A549 (cell line): ENCODE data around the gene ZMYND8.

Experiments used
- EHMT2 ChIP-seq: fragments of 200-600 bp; sonication (generic); IDR thresholded peaks from 2 replicates; pipeline ENCODE4 v1.6.1; 2016; ENCODE audit warnings: antibody characterized with exemption, low read depth, mild to moderate bottlenecking, moderate library complexity
- JUNB ChIP-seq: fragments of >200 bp; sonication (Bioruptor Twin); formaldehyde crosslinking; IDR thresholded peaks from 2 replicates; pipeline ENCODE4 v1.6.1; 2016
- MYC ChIP-seq: IDR thresholded peaks from 2 replicates; pipeline ENCODE4 v1.6.1; 2012; ENCODE audit warnings: mild to moderate bottlenecking, inconsistent platforms, low read length, improper control_type of control experiment, borderline replicate concordance
- PBX3 ChIP-seq: IDR thresholded peaks from 2 replicates; pipeline ENCODE4 v1.6.1; 2012
- REST ChIP-seq: fragments of 200-600 bp; sonication (generic); IDR thresholded peaks from 2 replicates; pipeline ENCODE4 v1.6.1; 2016; ENCODE audit warnings: antibody characterized with exemption, mild to moderate bottlenecking, moderate library complexity
- TF ChIP-seq, protein P1 (sequence below): fragments of >200 bp; sonication (Bioruptor Twin); formaldehyde crosslinking; IDR thresholded peaks from 3 replicates; pipeline ENCODE4 v1.5.1; 2016

DNA sequence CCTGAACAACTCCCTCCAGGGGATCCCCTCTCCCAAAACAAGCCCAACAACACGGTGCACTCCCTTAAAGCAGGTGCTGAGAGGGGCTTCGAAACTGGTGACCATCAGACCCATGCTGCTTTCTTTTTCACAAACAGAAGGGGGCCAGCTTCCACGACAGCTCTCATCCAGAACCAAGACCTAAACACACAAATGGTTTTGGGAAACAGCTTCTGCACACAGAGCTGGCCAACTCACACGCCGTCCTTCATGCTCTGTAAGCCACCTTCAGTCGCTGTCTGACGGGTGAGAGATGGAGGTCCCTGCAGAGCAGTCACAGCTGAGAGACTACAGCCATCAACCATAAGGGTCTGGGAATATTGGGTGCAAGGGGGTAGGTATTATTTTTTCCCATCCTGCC lies 76.3 kb downstream of the ZMYND8 start:
- TF ChIP-seq REST (no peak), EHMT2 (no peak), JUNB (no peak), PBX3 (no peak), MYC (no peak)
- TF ChIP-seq, protein P1, sequence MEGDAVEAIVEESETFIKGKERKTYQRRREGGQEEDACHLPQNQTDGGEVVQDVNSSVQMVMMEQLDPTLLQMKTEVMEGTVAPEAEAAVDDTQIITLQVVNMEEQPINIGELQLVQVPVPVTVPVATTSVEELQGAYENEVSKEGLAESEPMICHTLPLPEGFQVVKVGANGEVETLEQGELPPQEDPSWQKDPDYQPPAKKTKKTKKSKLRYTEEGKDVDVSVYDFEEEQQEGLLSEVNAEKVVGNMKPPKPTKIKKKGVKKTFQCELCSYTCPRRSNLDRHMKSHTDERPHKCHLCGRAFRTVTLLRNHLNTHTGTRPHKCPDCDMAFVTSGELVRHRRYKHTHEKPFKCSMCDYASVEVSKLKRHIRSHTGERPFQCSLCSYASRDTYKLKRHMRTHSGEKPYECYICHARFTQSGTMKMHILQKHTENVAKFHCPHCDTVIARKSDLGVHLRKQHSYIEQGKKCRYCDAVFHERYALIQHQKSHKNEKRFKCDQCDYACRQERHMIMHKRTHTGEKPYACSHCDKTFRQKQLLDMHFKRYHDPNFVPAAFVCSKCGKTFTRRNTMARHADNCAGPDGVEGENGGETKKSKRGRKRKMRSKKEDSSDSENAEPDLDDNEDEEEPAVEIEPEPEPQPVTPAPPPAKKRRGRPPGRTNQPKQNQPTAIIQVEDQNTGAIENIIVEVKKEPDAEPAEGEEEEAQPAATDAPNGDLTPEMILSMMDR: no peak
